Bronchial epithelial cell (primary cell): ENCODE data around the gene NPLOC4. TPM values are rescaled to one million over a fixed set of nuclear protein-coding genes. Genes with fewer than 3 reads are reported as not detected.

ENCODE experiments used
- DNase-seq: peaks from one replicate; pipeline ENCODE4 v3.0.0-alpha.2; 2010; ENCODE audit warnings: low read depth
- FAIRE-seq: peaks from 2 replicates; lab custom pipeline; 2011; peaks lifted over from hg19 to GRCh38; lab: Jason Lieb, UNC
- H3K27me3 ChIP-seq: 2 replicates; pipeline ENCODE4 v1.5.1; 2011; ENCODE audit warnings: low read length; ENCODE audit not compliant: control insufficient read depth, insufficient read depth
- H3K36me3 ChIP-seq: 2 replicates; pipeline ENCODE4 v1.5.1; 2011; ENCODE audit warnings: low read length; ENCODE audit not compliant: control insufficient read depth, insufficient read depth
- H3K4me3 ChIP-seq: 2 replicates; pipeline ENCODE4 v1.5.1; 2011; ENCODE audit warnings: mild to moderate bottlenecking, low read depth, low read length, control low read depth
- total RNA-seq: library from RNA; depleted of rRNA; stranded (reverse); fragments of >200 nt; gene quantifications from 2 replicates; pipeline ENCODE4 v1.2.1, GENCODE V29; 2014
- TF ChIP-seq, protein P1 (sequence below): IDR thresholded peaks from 2 replicates; pipeline ENCODE4 v1.5.1; 2011; ENCODE audit warnings: mild to moderate bottlenecking, moderate library complexity, low read length, control low read depth, inconsistent platforms; ENCODE audit not compliant: insufficient read depth, severe bottlenecking

NPLOC4 gene
- total RNA-seq, 1 donor from 2014 or later: 60.0 TPM

GRCh38 chr17:81599719-81600486 is 37.0 kb downstream of the NPLOC4 start:
- H3K36me3 ChIP-seq: peaks cover 39% of the 10 kb centered on the region

DNA sequence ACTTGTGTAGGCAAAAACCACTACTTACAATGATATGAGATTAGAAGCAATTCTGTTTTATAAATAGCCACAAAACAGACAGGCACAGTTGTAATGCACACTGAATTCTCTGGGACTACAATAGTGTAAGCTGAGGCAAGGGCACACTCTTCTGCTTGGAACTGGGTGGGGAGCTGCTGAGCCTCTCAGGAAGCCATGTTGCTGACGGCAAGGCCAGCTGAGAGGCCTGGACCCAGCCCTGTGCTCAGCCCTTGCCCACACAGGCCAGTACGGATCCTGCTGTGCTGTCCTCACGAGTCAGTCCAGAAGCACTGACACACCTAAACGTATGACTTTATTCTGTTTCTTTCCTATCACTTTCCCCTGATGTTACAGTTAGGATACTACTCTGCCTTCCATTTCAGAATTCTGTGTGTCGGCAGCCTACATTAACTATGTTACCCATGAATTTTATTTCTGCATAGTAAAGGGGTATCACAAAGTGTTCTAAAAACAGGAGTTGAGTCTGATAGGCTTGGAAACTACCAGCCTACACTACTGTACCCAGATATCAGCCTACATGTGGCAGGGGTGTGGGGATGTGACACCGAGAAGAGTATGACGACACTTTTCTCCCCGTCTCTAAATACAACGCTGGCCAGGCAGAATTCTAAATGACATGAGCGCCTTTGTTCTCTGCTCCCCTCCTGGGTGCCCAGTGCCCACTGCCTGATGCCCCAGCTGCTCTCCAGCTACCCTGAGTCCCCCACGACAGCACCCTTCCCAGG is 43.6 kb downstream of the NPLOC4 start:
- no peak for FAIRE-seq
- no peak for DNase-seq
- Histone ChIP-seq H3K4me3 (no peak overlapping the region), H3K36me3 (peaks cover 30% of the 10 kb centered on the region), H3K27me3 (no peaks in the 10 kb centered on the region)
- TF ChIP-seq, protein P1, sequence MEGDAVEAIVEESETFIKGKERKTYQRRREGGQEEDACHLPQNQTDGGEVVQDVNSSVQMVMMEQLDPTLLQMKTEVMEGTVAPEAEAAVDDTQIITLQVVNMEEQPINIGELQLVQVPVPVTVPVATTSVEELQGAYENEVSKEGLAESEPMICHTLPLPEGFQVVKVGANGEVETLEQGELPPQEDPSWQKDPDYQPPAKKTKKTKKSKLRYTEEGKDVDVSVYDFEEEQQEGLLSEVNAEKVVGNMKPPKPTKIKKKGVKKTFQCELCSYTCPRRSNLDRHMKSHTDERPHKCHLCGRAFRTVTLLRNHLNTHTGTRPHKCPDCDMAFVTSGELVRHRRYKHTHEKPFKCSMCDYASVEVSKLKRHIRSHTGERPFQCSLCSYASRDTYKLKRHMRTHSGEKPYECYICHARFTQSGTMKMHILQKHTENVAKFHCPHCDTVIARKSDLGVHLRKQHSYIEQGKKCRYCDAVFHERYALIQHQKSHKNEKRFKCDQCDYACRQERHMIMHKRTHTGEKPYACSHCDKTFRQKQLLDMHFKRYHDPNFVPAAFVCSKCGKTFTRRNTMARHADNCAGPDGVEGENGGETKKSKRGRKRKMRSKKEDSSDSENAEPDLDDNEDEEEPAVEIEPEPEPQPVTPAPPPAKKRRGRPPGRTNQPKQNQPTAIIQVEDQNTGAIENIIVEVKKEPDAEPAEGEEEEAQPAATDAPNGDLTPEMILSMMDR: no peak

More at GRCh38 chr17:81599719-81600486, 37.0 kb downstream of the NPLOC4 start:
- FAIRE-seq: no peak
- DNase-seq: no peak
- TF ChIP-seq, protein P1: no peak
- Histone ChIP-seq H3K4me3 (no peak overlapping the region), H3K27me3 (no peaks in the 10 kb centered on the region)

- H3K4me3 ChIP-seq: no peak overlapping the region
- no peaks in the 10 kb centered on the region for H3K27me3 ChIP-seq
- DNase-seq (no peak), FAIRE-seq (no peak)
- TF ChIP-seq, protein P1: no peak
- H3K36me3 ChIP-seq: peaks cover 28% of the 10 kb centered on the region
Measured at GRCh38 chr17:81591971-81592370, 44.9 kb downstream of the NPLOC4 start.

DNA sequence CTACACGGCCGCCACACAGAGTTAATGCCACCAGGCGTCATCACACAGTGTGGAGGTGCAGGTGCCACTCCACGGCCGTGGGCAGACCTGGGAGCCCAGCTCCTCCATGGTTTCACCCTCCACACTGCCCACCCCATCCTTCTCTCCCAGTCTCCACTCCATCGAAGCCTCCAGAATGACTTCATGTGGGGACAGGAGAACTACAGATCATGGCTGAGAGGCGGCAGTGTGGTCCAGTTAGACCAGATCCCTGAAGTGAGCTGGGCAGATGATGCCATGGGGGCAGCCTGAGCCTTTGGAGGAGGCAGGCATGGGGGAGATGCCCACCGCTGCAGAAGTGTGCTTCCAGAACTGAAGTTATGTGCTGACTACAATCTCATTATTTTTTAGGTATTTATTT is 46.8 kb downstream of the NPLOC4 start:
- TF ChIP-seq, protein P1: no peak
- DNase-seq (no peak), FAIRE-seq (no peak)
- H3K36me3 ChIP-seq: peaks cover 31% of the 10 kb centered on the region
- H3K27me3 ChIP-seq: no peaks in the 10 kb centered on the region
- no peak overlapping the region for H3K4me3 ChIP-seq

- peaks cover 30% of the 10 kb centered on the region for H3K36me3 ChIP-seq
- TF ChIP-seq, protein P1: no peak
- no peak overlapping the region for H3K4me3 ChIP-seq
- FAIRE-seq (no peak), DNase-seq (no peak)
- H3K27me3 ChIP-seq: no peaks in the 10 kb centered on the region
Measured at GRCh38 chr17:81589612-81590011, 47.3 kb downstream of the NPLOC4 start.
